ENCODE measurements around the gene RNF145.
"Not testable (repeated sequence)": the region's sequence is repeated elsewhere in the genome, so short reads cannot be mapped to it uniquely, and the experiment has no call there.

Gene RNF145

GRCh38 chr5:159157552-159157951 lies 51.8 kb downstream of the RNF145 start:
- no peak for TF ChIP-seq ZFX (IDR thresholded peaks at IDR 0.05)
- TF ChIP-seq, protein P1, sequence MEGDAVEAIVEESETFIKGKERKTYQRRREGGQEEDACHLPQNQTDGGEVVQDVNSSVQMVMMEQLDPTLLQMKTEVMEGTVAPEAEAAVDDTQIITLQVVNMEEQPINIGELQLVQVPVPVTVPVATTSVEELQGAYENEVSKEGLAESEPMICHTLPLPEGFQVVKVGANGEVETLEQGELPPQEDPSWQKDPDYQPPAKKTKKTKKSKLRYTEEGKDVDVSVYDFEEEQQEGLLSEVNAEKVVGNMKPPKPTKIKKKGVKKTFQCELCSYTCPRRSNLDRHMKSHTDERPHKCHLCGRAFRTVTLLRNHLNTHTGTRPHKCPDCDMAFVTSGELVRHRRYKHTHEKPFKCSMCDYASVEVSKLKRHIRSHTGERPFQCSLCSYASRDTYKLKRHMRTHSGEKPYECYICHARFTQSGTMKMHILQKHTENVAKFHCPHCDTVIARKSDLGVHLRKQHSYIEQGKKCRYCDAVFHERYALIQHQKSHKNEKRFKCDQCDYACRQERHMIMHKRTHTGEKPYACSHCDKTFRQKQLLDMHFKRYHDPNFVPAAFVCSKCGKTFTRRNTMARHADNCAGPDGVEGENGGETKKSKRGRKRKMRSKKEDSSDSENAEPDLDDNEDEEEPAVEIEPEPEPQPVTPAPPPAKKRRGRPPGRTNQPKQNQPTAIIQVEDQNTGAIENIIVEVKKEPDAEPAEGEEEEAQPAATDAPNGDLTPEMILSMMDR (conservative IDR thresholded peaks at IDR 0.05) = no peak
- no peak overlapping the region for H3K27ac ChIP-seq

DNA sequence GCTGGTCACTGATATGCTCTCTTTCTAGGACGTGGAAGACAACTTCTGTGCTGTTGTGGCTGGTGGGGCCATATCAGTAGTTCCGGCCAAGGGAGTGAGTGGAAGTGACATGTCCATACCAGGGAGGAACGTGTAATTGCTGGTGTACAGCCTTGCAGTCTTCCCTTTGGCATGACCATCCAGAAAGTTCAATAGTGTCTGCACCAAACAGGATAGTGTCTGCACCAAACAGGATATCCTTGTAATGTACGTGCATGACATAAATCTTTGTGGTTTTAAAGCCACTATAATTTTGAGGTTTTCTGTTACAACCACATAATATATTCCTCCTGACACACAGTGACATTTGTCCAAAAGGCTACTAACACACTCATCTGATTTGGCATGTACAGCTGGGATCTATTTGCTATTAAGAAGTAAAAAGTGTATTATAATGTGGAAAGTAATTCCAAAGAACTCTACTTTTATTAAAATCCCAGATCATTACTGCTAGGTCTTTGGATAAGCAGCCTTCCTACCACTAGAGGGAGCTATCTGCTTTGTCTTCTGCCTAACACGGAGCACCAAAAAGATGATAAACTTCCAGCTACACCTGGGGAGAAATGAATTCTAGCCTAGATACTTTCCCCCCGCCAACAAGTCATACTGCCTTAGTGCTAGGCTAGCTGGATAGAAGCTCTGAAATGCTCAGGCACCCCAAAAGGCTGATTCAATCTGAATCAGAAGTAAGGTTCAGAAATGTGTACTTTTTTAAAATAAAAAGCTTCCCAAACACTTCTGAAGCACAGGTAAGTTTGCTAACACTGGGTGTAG lies 52.7 kb downstream of the RNF145 start:
- TF ChIP-seq, protein P1 (conservative IDR thresholded peaks at IDR 0.05) = peak; percentile 91
- TF ChIP-seq ZFX (IDR thresholded peaks at IDR 0.05) = no peak
- no peak overlapping the region for H3K27ac ChIP-seq

- TF ChIP-seq ZFX (IDR thresholded peaks at IDR 0.05) = no peak
- TF ChIP-seq, protein P1 (conservative IDR thresholded peaks at IDR 0.05) = no peak
Observed at GRCh38 chr5:159155960-159156359, 53.4 kb downstream of the RNF145 start.

DNA sequence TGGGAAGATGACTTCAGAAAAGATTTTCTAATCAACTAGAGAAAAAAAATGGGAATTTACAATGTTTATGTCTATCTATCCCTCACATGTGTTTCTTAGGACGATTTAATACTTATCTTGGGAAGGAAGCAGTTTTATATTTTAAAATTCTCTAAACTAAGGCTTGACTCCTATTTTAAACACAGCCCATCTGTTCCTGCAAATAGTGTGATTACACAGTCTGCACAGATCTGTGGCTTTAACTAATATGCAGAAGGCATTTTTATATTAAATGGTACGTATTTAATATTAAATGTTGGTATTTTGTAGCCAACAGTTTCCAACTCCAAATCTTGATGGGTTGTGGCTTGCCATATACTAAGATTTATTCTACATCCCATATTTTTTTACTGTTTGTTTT lies 56.5 kb downstream of the RNF145 start:
- H3K27ac ChIP-seq = no peak overlapping the region
- TF ChIP-seq, protein P1 (conservative IDR thresholded peaks at IDR 0.05) = no peak

More at GRCh38 chr5:159155960-159156359, 53.4 kb downstream of the RNF145 start:
- no peak overlapping the region for H3K27ac ChIP-seq

GRCh38 chr5:159149085-159149484 lies 60.3 kb downstream of the RNF145 start:
- no peak for TF ChIP-seq ZFX (IDR thresholded peaks at IDR 0.05)
- TF ChIP-seq, protein P1 (conservative IDR thresholded peaks at IDR 0.05) = no peak
- no peak overlapping the region for H3K27ac ChIP-seq

DNA sequence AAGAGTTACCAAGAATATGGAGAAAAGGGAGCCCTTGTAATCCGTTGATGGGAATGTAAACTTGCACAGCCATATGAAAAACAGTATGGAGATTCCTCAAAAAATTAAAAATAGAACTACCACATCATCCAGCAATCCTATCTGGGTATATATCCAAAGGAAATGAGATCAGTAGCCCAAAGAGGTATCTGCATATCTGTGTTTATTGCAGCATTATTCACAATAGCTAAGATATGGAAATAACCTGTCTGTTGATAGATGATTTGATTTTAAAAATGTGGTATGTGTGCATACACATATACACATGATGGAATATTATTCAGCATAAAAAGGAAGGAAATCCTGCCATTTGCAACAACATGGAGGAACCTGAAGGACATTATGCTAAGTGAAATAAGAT lies 61.4 kb downstream of the RNF145 start:
- H3K27ac ChIP-seq = no peak overlapping the region
- TF ChIP-seq, protein P1 (conservative IDR thresholded peaks at IDR 0.05) = no peak
- TF ChIP-seq ZFX (IDR thresholded peaks at IDR 0.05) = no peak

- no peak overlapping the region for H3K27ac ChIP-seq
- TF ChIP-seq, protein P1 (conservative IDR thresholded peaks at IDR 0.05) = no peak
- TF ChIP-seq ZFX (IDR thresholded peaks at IDR 0.05) = no peak
Observed at GRCh38 chr5:159146839-159147238, 62.5 kb downstream of the RNF145 start.

DNA sequence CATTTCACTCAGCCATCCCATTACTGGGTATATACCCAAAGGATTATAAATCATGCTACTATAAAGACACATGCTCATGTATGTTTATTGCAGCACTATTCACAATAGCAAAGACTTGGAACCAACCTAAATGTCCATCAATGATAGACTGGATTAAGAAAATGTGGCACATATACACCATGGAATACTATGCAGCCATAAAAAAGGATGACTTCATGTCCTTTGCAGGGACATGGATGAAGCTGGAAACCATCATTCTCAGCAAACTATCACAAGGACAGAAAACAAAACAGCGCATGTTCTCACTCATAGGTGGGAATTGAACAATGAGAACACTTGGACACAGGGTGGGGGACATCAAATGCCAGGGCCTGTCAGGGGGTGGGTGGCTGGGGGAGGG lies 64.2 kb downstream of the RNF145 start:
- not testable (repeated sequence) for H3K27ac ChIP-seq
